ENCODE measurements around the gene PPP4R4. TPM values are rescaled to one million over a fixed set of nuclear protein-coding genes. Genes with fewer than 3 reads are reported as not detected.

The PPP4R4 gene
- polyA plus RNA-seq, 1 donor from 2014 or later = 4.8 TPM

GRCh38 chr14:94138251-94138650 is 35.9 kb upstream of the PPP4R4 start:
- Histone ChIP-seq H3K27me3 (ENCODE audit: insufficient read depth, low read depth, low read length) (no peaks in the 10 kb centered on the region), H4K20me1 (ENCODE audit: insufficient read depth) (no peaks in the 10 kb centered on the region), H3F3A (ENCODE audit: insufficient read depth, low read length, poor library complexity, severe bottlenecking) (no peaks in the 10 kb centered on the region), H3K36me3 (ENCODE audit: insufficient read depth, low read length) (no peaks in the 10 kb centered on the region), H3K27ac (ENCODE audit: low read length) (no peak overlapping the region), H3K9me2 (ENCODE audit: insufficient read depth, low read length) (no peaks in the 10 kb centered on the region), H2AFZ (ENCODE audit: low read depth, low read length) (no peak overlapping the region), H3K4me2 (ENCODE audit: low read length) (no peak overlapping the region), H3K4me3 (ENCODE audit: low read length) (no peak overlapping the region), H3K9ac (ENCODE audit: low read length) (no peak overlapping the region), H3K9me3 (ENCODE audit: low read length) (no peaks in the 10 kb centered on the region), H3K79me2 (replicated peaks; ENCODE audit: insufficient read depth, low read length) (no peaks in the 10 kb centered on the region)
- TF ChIP-seq, protein P1, sequence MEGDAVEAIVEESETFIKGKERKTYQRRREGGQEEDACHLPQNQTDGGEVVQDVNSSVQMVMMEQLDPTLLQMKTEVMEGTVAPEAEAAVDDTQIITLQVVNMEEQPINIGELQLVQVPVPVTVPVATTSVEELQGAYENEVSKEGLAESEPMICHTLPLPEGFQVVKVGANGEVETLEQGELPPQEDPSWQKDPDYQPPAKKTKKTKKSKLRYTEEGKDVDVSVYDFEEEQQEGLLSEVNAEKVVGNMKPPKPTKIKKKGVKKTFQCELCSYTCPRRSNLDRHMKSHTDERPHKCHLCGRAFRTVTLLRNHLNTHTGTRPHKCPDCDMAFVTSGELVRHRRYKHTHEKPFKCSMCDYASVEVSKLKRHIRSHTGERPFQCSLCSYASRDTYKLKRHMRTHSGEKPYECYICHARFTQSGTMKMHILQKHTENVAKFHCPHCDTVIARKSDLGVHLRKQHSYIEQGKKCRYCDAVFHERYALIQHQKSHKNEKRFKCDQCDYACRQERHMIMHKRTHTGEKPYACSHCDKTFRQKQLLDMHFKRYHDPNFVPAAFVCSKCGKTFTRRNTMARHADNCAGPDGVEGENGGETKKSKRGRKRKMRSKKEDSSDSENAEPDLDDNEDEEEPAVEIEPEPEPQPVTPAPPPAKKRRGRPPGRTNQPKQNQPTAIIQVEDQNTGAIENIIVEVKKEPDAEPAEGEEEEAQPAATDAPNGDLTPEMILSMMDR (IDR thresholded peaks at IDR 0.05; ENCODE audit: poor library complexity, severe bottlenecking) = no peak
- no peak for TF ChIP-seq EP300 (conservative IDR thresholded peaks at IDR 0.05; ENCODE audit: poor library complexity, severe bottlenecking)
- no peak for TF ChIP-seq SMC3 (conservative IDR thresholded peaks at IDR 0.05; ENCODE audit: poor library complexity)

- H3K27ac ChIP-seq (ENCODE audit: low read length) = no peak overlapping the region
- H3F3A ChIP-seq (ENCODE audit: insufficient read depth, low read length, poor library complexity, severe bottlenecking) = no peaks in the 10 kb centered on the region
- H3K4me3 ChIP-seq (ENCODE audit: low read length) = no peak overlapping the region
- H3K27me3 ChIP-seq (ENCODE audit: insufficient read depth, low read depth, low read length) = no peaks in the 10 kb centered on the region
- H3K9me2 ChIP-seq (ENCODE audit: insufficient read depth, low read length) = no peaks in the 10 kb centered on the region
- no peaks in the 10 kb centered on the region for H3K36me3 ChIP-seq (ENCODE audit: insufficient read depth, low read length)
- H3K9me3 ChIP-seq (ENCODE audit: low read length) = no peaks in the 10 kb centered on the region
- no peaks in the 10 kb centered on the region for H4K20me1 ChIP-seq (ENCODE audit: insufficient read depth)
- no peaks in the 10 kb centered on the region for H3K79me2 ChIP-seq (replicated peaks; ENCODE audit: insufficient read depth, low read length)
- H2AFZ ChIP-seq (ENCODE audit: low read depth, low read length) = no peak overlapping the region
- no peak for TF ChIP-seq RAD21 (conservative IDR thresholded peaks at IDR 0.05)
- TF ChIP-seq EZH2 (IDR thresholded peaks at IDR 0.05; ENCODE audit: borderline replicate concordance, insufficient read depth, low read length, poor library complexity, severe bottlenecking) = no peak
- TF ChIP-seq EP300 (conservative IDR thresholded peaks at IDR 0.05; ENCODE audit: poor library complexity, severe bottlenecking) = no peak
- TF ChIP-seq, protein P2, sequence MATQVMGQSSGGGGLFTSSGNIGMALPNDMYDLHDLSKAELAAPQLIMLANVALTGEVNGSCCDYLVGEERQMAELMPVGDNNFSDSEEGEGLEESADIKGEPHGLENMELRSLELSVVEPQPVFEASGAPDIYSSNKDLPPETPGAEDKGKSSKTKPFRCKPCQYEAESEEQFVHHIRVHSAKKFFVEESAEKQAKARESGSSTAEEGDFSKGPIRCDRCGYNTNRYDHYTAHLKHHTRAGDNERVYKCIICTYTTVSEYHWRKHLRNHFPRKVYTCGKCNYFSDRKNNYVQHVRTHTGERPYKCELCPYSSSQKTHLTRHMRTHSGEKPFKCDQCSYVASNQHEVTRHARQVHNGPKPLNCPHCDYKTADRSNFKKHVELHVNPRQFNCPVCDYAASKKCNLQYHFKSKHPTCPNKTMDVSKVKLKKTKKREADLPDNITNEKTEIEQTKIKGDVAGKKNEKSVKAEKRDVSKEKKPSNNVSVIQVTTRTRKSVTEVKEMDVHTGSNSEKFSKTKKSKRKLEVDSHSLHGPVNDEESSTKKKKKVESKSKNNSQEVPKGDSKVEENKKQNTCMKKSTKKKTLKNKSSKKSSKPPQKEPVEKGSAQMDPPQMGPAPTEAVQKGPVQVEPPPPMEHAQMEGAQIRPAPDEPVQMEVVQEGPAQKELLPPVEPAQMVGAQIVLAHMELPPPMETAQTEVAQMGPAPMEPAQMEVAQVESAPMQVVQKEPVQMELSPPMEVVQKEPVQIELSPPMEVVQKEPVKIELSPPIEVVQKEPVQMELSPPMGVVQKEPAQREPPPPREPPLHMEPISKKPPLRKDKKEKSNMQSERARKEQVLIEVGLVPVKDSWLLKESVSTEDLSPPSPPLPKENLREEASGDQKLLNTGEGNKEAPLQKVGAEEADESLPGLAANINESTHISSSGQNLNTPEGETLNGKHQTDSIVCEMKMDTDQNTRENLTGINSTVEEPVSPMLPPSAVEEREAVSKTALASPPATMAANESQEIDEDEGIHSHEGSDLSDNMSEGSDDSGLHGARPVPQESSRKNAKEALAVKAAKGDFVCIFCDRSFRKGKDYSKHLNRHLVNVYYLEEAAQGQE (IDR thresholded peaks at IDR 0.05; ENCODE audit: borderline replicate concordance) = no peak
- no peak for TF ChIP-seq POLR2AphosphoS5 (IDR thresholded peaks at IDR 0.05)
- TF ChIP-seq, protein P1 (IDR thresholded peaks at IDR 0.05; ENCODE audit: poor library complexity, severe bottlenecking) = no peak
- no peak for TF ChIP-seq TAF1 (IDR thresholded peaks at IDR 0.05; ENCODE audit: low read depth)
- TF ChIP-seq MXI1 (conservative IDR thresholded peaks at IDR 0.05; ENCODE audit: poor library complexity, severe bottlenecking) = no peak
- no peak overlapping the region for H3K9ac ChIP-seq (ENCODE audit: low read length)
- no peak overlapping the region for H3K4me2 ChIP-seq (ENCODE audit: low read length)
Measured at GRCh38 chr14:94139006-94139405, 35.1 kb upstream of the PPP4R4 start.
